GM23248 (cell line): Measurements from ENCODE around the gene P4HA1. TPM values are rescaled to one million over a fixed set of nuclear protein-coding genes. Genes with fewer than 3 reads are reported as not detected.

ENCODE experiments used
- DNase-seq: peaks from one replicate; pipeline ENCODE4 v3.0.0-alpha.2; 2015
- H2AFZ ChIP-seq: fragments of 200-600 bp; sonication (generic); 2 replicates; pipeline ENCODE4 v1.6.1; 2016; ENCODE audit warnings: antibody characterized with exemption
- H3F3A ChIP-seq: fragments of 200-600 bp; sonication (generic); 2 replicates; pipeline ENCODE4 v1.6.1; 2016; ENCODE audit warnings: mild to moderate bottlenecking, antibody characterized with exemption, mixed run types; ENCODE audit not compliant: insufficient read depth
- H3K27ac ChIP-seq: fragments of 200-600 bp; sonication (generic); 2 replicates; pipeline ENCODE4 v1.5.1; 2016; ENCODE audit warnings: mild to moderate bottlenecking
- H3K27me3 ChIP-seq: fragments of 200-600 bp; sonication (generic); replicated peaks from 2 replicates; pipeline ENCODE4 v1.6.1; 2016; ENCODE audit warnings: mild to moderate bottlenecking; ENCODE audit not compliant: insufficient read depth
- H3K36me3 ChIP-seq: fragments of 200-600 bp; sonication (generic); 2 replicates; pipeline ENCODE4 v1.6.1; 2016; ENCODE audit warnings: low read depth, mild to moderate bottlenecking
- H3K4me1 ChIP-seq: fragments of 200-600 bp; sonication (generic); 2 replicates; pipeline ENCODE4 v1.6.1; 2016; ENCODE audit warnings: mild to moderate bottlenecking; ENCODE audit not compliant: insufficient read depth
- H3K4me2 ChIP-seq: fragments of 200-600 bp; sonication (generic); one replicate; pipeline ENCODE4 v1.6.1; 2016; ENCODE audit warnings: mild to moderate bottlenecking; ENCODE audit not compliant: unreplicated experiment
- H3K4me3 ChIP-seq: fragments of 200-600 bp; sonication (generic); 2 replicates; pipeline ENCODE4 v1.5.1; 2016; ENCODE audit warnings: mild to moderate bottlenecking
- H3K79me2 ChIP-seq: fragments of 200-600 bp; sonication (generic); 2 replicates; pipeline ENCODE4 v1.6.1; 2016; ENCODE audit warnings: mild to moderate bottlenecking; ENCODE audit not compliant: insufficient read depth
- H3K9ac ChIP-seq: fragments of 200-600 bp; sonication (generic); 2 replicates; pipeline ENCODE4 v1.6.1; 2016; ENCODE audit warnings: mild to moderate bottlenecking
- H3K9me2 ChIP-seq: fragments of 200-600 bp; sonication (generic); 2 replicates; pipeline ENCODE4 v1.6.1; 2016; ENCODE audit warnings: mixed run types, mild to moderate bottlenecking, moderate library complexity; ENCODE audit not compliant: insufficient read depth
- H3K9me3 ChIP-seq: fragments of 200-600 bp; sonication (generic); one replicate; pipeline ENCODE4 v1.6.1; 2017; ENCODE audit warnings: low read depth
- H4K20me1 ChIP-seq: fragments of 200-600 bp; sonication (generic); 2 replicates; pipeline ENCODE4 v1.6.0; 2016; ENCODE audit not compliant: insufficient read depth
- EZH2 ChIP-seq: fragments of 200-600 bp; sonication (generic); IDR thresholded peaks from 2 replicates; pipeline ENCODE4 v1.6.1; 2018; ENCODE audit warnings: antibody characterized with exemption, mild to moderate bottlenecking; ENCODE audit not compliant: insufficient read depth, poor library complexity, severe bottlenecking
- EZH2phosphoT487 ChIP-seq: fragments of 200-600 bp; sonication (generic); IDR thresholded peaks from 2 replicates; pipeline ENCODE4 v1.6.1; 2018; ENCODE audit warnings: antibody characterized with exemption, moderate library complexity, mild to moderate bottlenecking, low read depth; ENCODE audit not compliant: insufficient read depth
- WGBS, 2 experiments: methylation state at CpG; one replicate each; pipeline ENCODE4 v1.1.6; 2015 to 2017; ENCODE audit warnings: low lambda C conversion rate in 2 of 2, low coverage in 1 of 2; ENCODE audit errors: missing lambda C conversion rate in 2 of 2; 5-methylcytosine and 5-hydroxymethylcytosine counted together
- in situ Hi-C: fragments of 300-500 bp; cut with MboI; formaldehyde crosslinking; loops from 2 replicates; pipeline ENCODE4 v1.15.0; 2020
- polyA plus RNA-seq: library from polyadenylated mRNA; unstranded; fragments of >200 nt; fragmentation: Nextera tagmentation; extraction: Ambion mirVana; gene quantifications from 2 replicates; pipeline ENCODE4 v1.2.1, GENCODE V29; 2016
- small RNA-seq: library from RNA; depleted of rRNA; stranded (forward); fragments of <200 nt; gene quantifications from one replicate; pipeline ENCODE3, GENCODE V24; 2014; ENCODE audit warnings: low read depth, low replicate concordance
- total RNA-seq: library from RNA; depleted of rRNA; stranded (reverse); fragments of >200 nt; shearing (Covaris generic); gene quantifications from 2 replicates; pipeline ENCODE4 v1.2.3, GENCODE V29; 2014; rRNA removed

P4HA1 gene
- total and polyA plus RNA-seq, 2 experiments from 2014 or later, result 363 to 387 TPM

GRCh38 chr10:72979709-72980108, 117.0 kb downstream of the P4HA1 start:
- Histone ChIP-seq H3K27ac (no peak overlapping the region), H3K36me3 (no peaks in the 10 kb centered on the region), H3K9ac (no peak overlapping the region), H3K4me2 (no peak overlapping the region), H3K9me3 (peaks cover 12% of the 10 kb centered on the region), H3K9me2 (no peaks in the 10 kb centered on the region), H4K20me1 (no peaks in the 10 kb centered on the region), H3K27me3 (no peaks in the 10 kb centered on the region), H3K79me2 (no peaks in the 10 kb centered on the region), H3K4me3 (no peak overlapping the region), H3K4me1 (no peaks in the 10 kb centered on the region), H3F3A (peaks cover 14% of the 10 kb centered on the region; the same call in 1 of the 2 replicates), H2AFZ (no peak overlapping the region)
- no peak for DNase-seq
- TF ChIP-seq EZH2 (no peak), EZH2phosphoT487 (no peak)
- in situ Hi-C loops, result no loop called here

- no peaks in the 10 kb centered on the region for H4K20me1 ChIP-seq
- in situ Hi-C loops, result no loop called here
- 72 to 76% methylated on average over 1 of the region's 1 CpG for WGBS, 2 experiments
- no peak overlapping the region for H2AFZ ChIP-seq
- no peak overlapping the region for H3K4me2 ChIP-seq
- no peaks in the 10 kb centered on the region for H3K4me1 ChIP-seq
- H3K4me3 ChIP-seq, result no peak overlapping the region
- H3K79me2 ChIP-seq, result no peaks in the 10 kb centered on the region
- no peak overlapping the region for H3K9ac ChIP-seq
- no peak for DNase-seq
- no peaks in the 10 kb centered on the region for H3K27me3 ChIP-seq
- H3F3A ChIP-seq, result no peaks in the 10 kb centered on the region
- H3K9me3 ChIP-seq, result peaks cover 12% of the 10 kb centered on the region
- no peaks in the 10 kb centered on the region for H3K36me3 ChIP-seq
- H3K9me2 ChIP-seq, result no peaks in the 10 kb centered on the region
- no peak for TF ChIP-seq EZH2
- TF ChIP-seq EZH2phosphoT487, result no peak
- H3K27ac ChIP-seq, result no peak overlapping the region
Measured at GRCh38 chr10:72976886-72977285, 119.8 kb downstream of the P4HA1 start.

Small RNA genes lying within 50 kb of the gene (small RNA-seq; reads per million reads assigned to genes)
- gene RF00019 (not detected), gene SNORA11F (0.37 reads per million)

Other genes starting within 250 kb of the P4HA1 start
- gene OIT3, start 203.1 kb downstream of the P4HA1 start, total RNA-seq, result not detected in 2 replicates
- not detected in 2 replicates for gene OIT3, start 203.1 kb downstream of the P4HA1 start, polyA plus RNA-seq
- not detected in 2 replicates for gene PLA2G12B, start 142.1 kb downstream of the P4HA1 start, total RNA-seq
- gene PLA2G12B, start 142.1 kb downstream of the P4HA1 start, polyA plus RNA-seq, result not detected in 2 replicates
- gene NUDT13, start 13.6 kb upstream of the P4HA1 start, total RNA-seq, result 0.51 and 1.7 TPM in 2 replicates
- gene NUDT13, start 13.6 kb upstream of the P4HA1 start, polyA plus RNA-seq, result 1.2 and 1.4 TPM in 2 replicates
- gene ECD, start 71.1 kb upstream of the P4HA1 start, total RNA-seq, result 20.2 and 21.3 TPM in 2 replicates
- gene ECD, start 71.1 kb upstream of the P4HA1 start, polyA plus RNA-seq, result 36.0 and 37.3 TPM in 2 replicates
- gene FAM149B1, start 71.3 kb upstream of the P4HA1 start, total RNA-seq, result 23.3 and 26.7 TPM in 2 replicates
- 7.1 and 7.4 TPM in 2 replicates for gene FAM149B1, start 71.3 kb upstream of the P4HA1 start, polyA plus RNA-seq
- gene DNAJC9, start 150.4 kb upstream of the P4HA1 start, total RNA-seq, result 19.8 and 20.9 TPM in 2 replicates
- 20.7 and 21.1 TPM in 2 replicates for gene DNAJC9, start 150.4 kb upstream of the P4HA1 start, polyA plus RNA-seq
- gene MRPS16, start 155.8 kb upstream of the P4HA1 start, total RNA-seq, result 57.2 and 57.8 TPM in 2 replicates
- 109 and 110 TPM in 2 replicates for gene MRPS16, start 155.8 kb upstream of the P4HA1 start, polyA plus RNA-seq